Karpas-422 (cell line): ENCODE data around the gene ACYP1. TPM values are rescaled to one million over a fixed set of nuclear protein-coding genes. Genes with fewer than 3 reads are reported as not detected.

ENCODE experiments used
- DNase-seq: peaks from one replicate; pipeline ENCODE4 v3.0.0-alpha.2; 2015
- H2AFZ ChIP-seq: fragments of 200-600 bp; sonication (generic); 2 replicates; pipeline ENCODE4 v1.6.1; 2014; ENCODE audit warnings: antibody characterized with exemption, low read length, mixed read lengths
- H3K27ac ChIP-seq: fragments of 200-600 bp; sonication (generic); 2 replicates; pipeline ENCODE4 v1.5.1; 2014; ENCODE audit warnings: mild to moderate bottlenecking, low read length, moderate library complexity
- H3K27me3 ChIP-seq: fragments of 200-600 bp; sonication (generic); 2 replicates; pipeline ENCODE4 v1.6.1; 2014; ENCODE audit warnings: low read length, mixed read lengths
- H3K36me3 ChIP-seq: fragments of 200-600 bp; sonication (generic); 2 replicates; pipeline ENCODE4 v1.6.1; 2014; ENCODE audit warnings: low read length, mixed read lengths; ENCODE audit not compliant: insufficient read depth
- H3K4me1 ChIP-seq: fragments of 200-600 bp; sonication (generic); 2 replicates; pipeline ENCODE4 v1.6.1; 2014; ENCODE audit warnings: mild to moderate bottlenecking, low read length, mixed read lengths
- H3K4me2 ChIP-seq: fragments of 200-600 bp; sonication (generic); 2 replicates; pipeline ENCODE4 v1.6.1; 2014; ENCODE audit warnings: low read length, low read depth, mild to moderate bottlenecking; ENCODE audit not compliant: poor library complexity, severe bottlenecking
- H3K4me3 ChIP-seq: fragments of 200-600 bp; sonication (generic); 2 replicates; pipeline ENCODE4 v1.5.1; 2014; ENCODE audit warnings: mild to moderate bottlenecking, antibody characterized with exemption, low read length, mixed read lengths
- H3K79me2 ChIP-seq: fragments of 200-600 bp; sonication (generic); 2 replicates; pipeline ENCODE4 v1.6.1; 2014; ENCODE audit warnings: mild to moderate bottlenecking, low read length, mixed read lengths
- H3K9ac ChIP-seq: fragments of 200-600 bp; sonication (generic); 2 replicates; pipeline ENCODE4 v1.6.0; 2014; ENCODE audit warnings: low read length
- H3K9me2 ChIP-seq: fragments of 200-600 bp; sonication (generic), shearing (Covaris generic); replicated peaks from 2 replicates; pipeline ENCODE4 v1.6.0; 2014; ENCODE audit warnings: mild to moderate bottlenecking, low read length, moderate library complexity; ENCODE audit not compliant: insufficient read depth
- H3K9me3 ChIP-seq: fragments of 300-700, 200-600 bp; sonication (generic); 2 replicates; pipeline ENCODE4 v1.6.1; 2014; ENCODE audit warnings: low read length, mixed read lengths
- H4K20me1 ChIP-seq: fragments of 200-600 bp; sonication (generic); 2 replicates; pipeline ENCODE4 v1.6.1; 2014; ENCODE audit warnings: mild to moderate bottlenecking, antibody characterized with exemption, low read length, low read depth; ENCODE audit not compliant: insufficient read depth
- total RNA-seq: library from RNA; depleted of rRNA; stranded (reverse); fragments of >200 nt; shearing (Covaris generic); gene quantifications from 2 replicates; pipeline ENCODE4 v1.2.3, GENCODE V29; 2014; ENCODE audit warnings: low replicate concordance

Gene ACYP1
- total RNA-seq, 1 experiment from 2014 or later, result 84.2 TPM

- no peaks in the 10 kb centered on the region for H4K20me1 ChIP-seq
- H2AFZ ChIP-seq, result no peak overlapping the region
- H3K27ac ChIP-seq, result no peak overlapping the region
- peaks cover 22% of the 10 kb centered on the region for H3K79me2 ChIP-seq
- H3K4me2 ChIP-seq, result no peak overlapping the region
- no peaks in the 10 kb centered on the region for H3K9me3 ChIP-seq
- no peak overlapping the region for H3K9ac ChIP-seq
- no peaks in the 10 kb centered on the region for H3K27me3 ChIP-seq
- H3K4me1 ChIP-seq, result peaks cover 42% of the 10 kb centered on the region
- no peaks in the 10 kb centered on the region for H3K9me2 ChIP-seq
- no peak for DNase-seq
- H3K4me3 ChIP-seq, result no peak overlapping the region
- no peaks in the 10 kb centered on the region for H3K36me3 ChIP-seq
These were observed 3.4 kb upstream of the ACYP1 start for GRCh38 chr14:75067212-75067611.

GRCh38 chr14:75066691-75067090 is 2.9 kb upstream of the ACYP1 start:
- no peaks in the 10 kb centered on the region for H4K20me1 ChIP-seq
- H2AFZ ChIP-seq, result no peak overlapping the region
- H3K9ac ChIP-seq, result no peak overlapping the region
- no peaks in the 10 kb centered on the region for H3K9me3 ChIP-seq
- peaks cover 25% of the 10 kb centered on the region for H3K79me2 ChIP-seq
- H3K4me2 ChIP-seq, result no peak overlapping the region
- no peak overlapping the region for H3K27ac ChIP-seq
- no peak overlapping the region for H3K4me3 ChIP-seq
- H3K36me3 ChIP-seq, result peaks cover under 1% of the 10 kb centered on the region; the same call in 1 of the 2 replicates
- DNase-seq, result no peak
- peaks cover 42% of the 10 kb centered on the region for H3K4me1 ChIP-seq
- no peaks in the 10 kb centered on the region for H3K27me3 ChIP-seq
- H3K9me2 ChIP-seq, result no peaks in the 10 kb centered on the region

- H3K4me3 ChIP-seq, result peak overlapping the region; percentile 95
- H2AFZ ChIP-seq, result peak overlapping the region; percentile 56; the same call in 1 of the 2 replicates
- H3K79me2 ChIP-seq, result peaks cover 45% of the 10 kb centered on the region
- peaks cover 33% of the 10 kb centered on the region for H3K4me1 ChIP-seq
- no peak for DNase-seq
- no peaks in the 10 kb centered on the region for H4K20me1 ChIP-seq
- peak overlapping the region; percentile 89 for H3K9ac ChIP-seq
- H3K36me3 ChIP-seq, result peaks cover 23% of the 10 kb centered on the region
- H3K9me2 ChIP-seq, result no peaks in the 10 kb centered on the region
- no peaks in the 10 kb centered on the region for H3K27me3 ChIP-seq
- H3K9me3 ChIP-seq, result peaks cover 11% of the 10 kb centered on the region
- no peak overlapping the region for H3K27ac ChIP-seq
- H3K4me2 ChIP-seq, result peak overlapping the region; percentile 98
These were observed 362 bp upstream of the ACYP1 start for GRCh38 chr14:75064205-75064567.

- no peak overlapping the region for H2AFZ ChIP-seq
- H3K9ac ChIP-seq, result peak overlapping the region; percentile 89
- peak overlapping the region; percentile 95 for H3K4me3 ChIP-seq
- H3K27me3 ChIP-seq, result no peaks in the 10 kb centered on the region
- peak overlapping the region; percentile 48 for H3K27ac ChIP-seq
- DNase-seq, result peak; percentile 55
- peaks cover 11% of the 10 kb centered on the region for H3K9me3 ChIP-seq
- no peaks in the 10 kb centered on the region for H3K9me2 ChIP-seq
- H3K4me2 ChIP-seq, result peak overlapping the region; percentile 98
- peaks cover 23% of the 10 kb centered on the region for H3K36me3 ChIP-seq
- H3K4me1 ChIP-seq, result peaks cover 21% of the 10 kb centered on the region
- peaks cover 39% of the 10 kb centered on the region for H3K79me2 ChIP-seq
- no peaks in the 10 kb centered on the region for H4K20me1 ChIP-seq
These were observed 811 bp downstream of the ACYP1 start for GRCh38 chr14:75063013-75063412.

GRCh38 chr14:75060420-75060819 is 3.4 kb downstream of the ACYP1 start:
- Histone ChIP-seq H3K4me1 (peaks cover 11% of the 10 kb centered on the region), H3K4me3 (no peak overlapping the region), H3K36me3 (peaks cover 23% of the 10 kb centered on the region), H3K9me2 (no peaks in the 10 kb centered on the region), H3K27me3 (no peaks in the 10 kb centered on the region), H4K20me1 (no peaks in the 10 kb centered on the region), H3K9ac (no peak overlapping the region), H3K4me2 (no peak overlapping the region), H3K27ac (no peak overlapping the region), H3K79me2 (peaks cover 58% of the 10 kb centered on the region), H2AFZ (no peak overlapping the region), H3K9me3 (peaks cover 11% of the 10 kb centered on the region)
- DNase-seq, result no peak

GRCh38 chr14:75059642-75060041 is 4.2 kb downstream of the ACYP1 start:
- Histone ChIP-seq H3K4me3 (no peak overlapping the region), H3K4me2 (no peak overlapping the region), H3K79me2 (peaks cover 59% of the 10 kb centered on the region), H3K9ac (no peak overlapping the region), H3K27me3 (no peaks in the 10 kb centered on the region), H2AFZ (no peak overlapping the region), H3K4me1 (peaks cover 11% of the 10 kb centered on the region), H4K20me1 (no peaks in the 10 kb centered on the region), H3K9me2 (no peaks in the 10 kb centered on the region), H3K9me3 (peaks cover 11% of the 10 kb centered on the region), H3K27ac (no peak overlapping the region), H3K36me3 (peaks cover 23% of the 10 kb centered on the region)
- DNase-seq, result no peak

- Histone ChIP-seq H3K4me2 (no peak overlapping the region), H3K4me1 (peaks cover 21% of the 10 kb centered on the region), H3K36me3 (peaks cover 6% of the 10 kb centered on the region), H3K79me2 (peaks cover 39% of the 10 kb centered on the region), H3K9ac (no peak overlapping the region), H3K9me2 (no peaks in the 10 kb centered on the region), H4K20me1 (no peaks in the 10 kb centered on the region), H2AFZ (no peak overlapping the region), H3K27me3 (no peaks in the 10 kb centered on the region), H3K9me3 (no peaks in the 10 kb centered on the region), H3K4me3 (no peak overlapping the region), H3K27ac (peak overlapping the region; percentile 16; the same call in 1 of the 2 replicates)
- no peak for DNase-seq
These were observed 9.4 kb downstream of the ACYP1 start for GRCh38 chr14:75054421-75054820.

GRCh38 chr14:75053396-75054291 is 10.2 kb downstream of the ACYP1 start:
- H3K9ac ChIP-seq, result no peak overlapping the region
- H3K27ac ChIP-seq, result peak overlapping the region; percentile 16; the same call in 1 of the 2 replicates
- H4K20me1 ChIP-seq, result no peaks in the 10 kb centered on the region
- no peak overlapping the region for H3K4me2 ChIP-seq
- no peak overlapping the region for H3K4me3 ChIP-seq
- no peak overlapping the region for H2AFZ ChIP-seq
- H3K36me3 ChIP-seq, result peaks cover 14% of the 10 kb centered on the region
- no peaks in the 10 kb centered on the region for H3K9me2 ChIP-seq
- peaks cover 47% of the 10 kb centered on the region for H3K79me2 ChIP-seq
- peaks cover 25% of the 10 kb centered on the region for H3K4me1 ChIP-seq
- H3K27me3 ChIP-seq, result no peaks in the 10 kb centered on the region
- no peaks in the 10 kb centered on the region for H3K9me3 ChIP-seq
- no peak for DNase-seq
